Activated CD4-positive, alpha-beta T cell treated with anti-CD3 and anti-CD28 coated beads, Interleukin-10, Interleukin-2, amounts not matched to agents 100 ng/mL and 50 ng/mL, durations not matched to agents 16 hours and 8 hours (primary cell): ENCODE measurements around the gene PUS1.
"Not testable (repeated sequence)": the region's sequence is repeated elsewhere in the genome, so short reads cannot be mapped to it uniquely, and the experiment has no call there.

ENCODE experiments used
- DNase-seq: peaks from one replicate; pipeline ENCODE4 v3.0.0-alpha.2; 2020

PUS1 gene

DNA sequence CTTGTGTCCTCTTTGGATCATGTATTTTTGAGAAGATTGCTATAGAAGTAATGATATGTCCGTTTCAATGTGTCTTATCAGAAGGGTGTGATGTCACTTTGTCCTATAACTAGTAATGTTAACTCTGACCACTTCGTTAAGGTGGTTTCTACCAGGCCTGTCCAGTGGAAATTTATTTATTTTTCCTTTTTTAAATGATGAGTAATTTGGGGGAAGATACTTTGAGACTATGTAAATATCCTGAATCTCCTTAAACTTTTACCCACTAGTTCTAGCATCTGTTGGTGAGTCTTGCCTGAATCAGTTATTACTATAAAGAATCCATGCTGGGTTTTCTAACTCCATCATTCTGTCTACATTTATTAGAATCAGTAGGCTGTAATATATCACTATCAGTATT is 36.0 kb downstream of the PUS1 start:
- no peak for DNase-seq

DNA sequence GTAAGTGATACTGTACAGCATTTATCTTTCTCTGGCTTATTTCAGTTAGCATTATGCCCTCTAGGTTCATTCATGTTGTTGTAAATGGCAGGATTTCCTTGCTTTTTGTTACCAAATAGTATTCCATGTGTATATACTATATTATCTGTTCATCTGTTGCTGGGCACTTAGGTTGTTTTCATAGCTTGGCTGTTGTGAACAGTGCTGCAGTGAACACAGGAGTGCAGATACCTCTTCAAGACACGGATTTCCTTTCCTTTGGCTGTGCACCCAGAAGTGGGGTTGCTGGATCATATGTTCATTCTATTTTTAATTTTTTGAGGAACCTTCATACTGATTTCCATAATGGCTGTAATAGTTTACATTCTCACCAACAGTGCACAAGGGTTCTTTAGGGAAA is 42.1 kb downstream of the PUS1 start:
- no peak for DNase-seq

DNA sequence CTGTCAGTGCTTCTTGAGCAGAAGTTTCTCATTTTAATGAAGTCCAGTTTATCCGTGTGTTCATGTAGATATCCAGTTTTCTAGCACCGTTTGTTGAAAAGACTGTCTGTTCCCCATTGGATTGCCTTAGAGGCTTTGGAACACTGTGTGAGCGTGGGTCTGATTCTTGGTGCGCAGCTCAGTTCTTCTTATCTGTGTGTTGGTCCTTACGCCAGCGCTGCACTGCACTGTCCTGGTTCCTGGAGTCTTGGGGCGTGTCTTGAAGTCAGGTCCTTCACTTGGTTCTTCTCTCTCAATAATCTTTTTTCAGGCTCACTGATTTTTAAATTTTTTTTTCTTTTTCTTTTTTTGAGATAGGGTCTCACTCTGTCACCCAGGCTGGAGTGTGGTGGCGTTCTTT is 46.2 kb downstream of the PUS1 start:
- DNase-seq: no peak

- no peak for DNase-seq
Observed at GRCh38 chr12:131979606-131980005, 50.5 kb downstream of the PUS1 start.

DNA sequence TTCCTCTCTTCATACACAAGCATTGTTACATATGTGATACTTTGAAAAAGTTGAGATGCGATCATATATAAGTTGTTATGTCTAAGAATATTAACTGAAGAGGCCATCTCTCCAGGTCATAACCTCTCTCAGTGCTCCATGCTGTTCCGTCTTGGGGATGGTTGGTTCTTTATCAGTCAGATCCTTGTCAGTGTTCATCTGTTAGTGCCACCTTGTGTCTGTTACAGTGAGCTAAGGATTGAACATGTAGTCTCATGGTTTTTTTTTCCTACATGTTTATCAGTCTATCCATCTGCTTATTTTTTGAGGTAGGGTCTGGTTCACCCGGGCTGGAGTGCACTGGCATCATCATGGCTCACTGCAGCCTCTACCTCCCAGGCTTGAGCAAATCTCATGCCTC is 51.2 kb downstream of the PUS1 start:
- DNase-seq: no peak

DNA sequence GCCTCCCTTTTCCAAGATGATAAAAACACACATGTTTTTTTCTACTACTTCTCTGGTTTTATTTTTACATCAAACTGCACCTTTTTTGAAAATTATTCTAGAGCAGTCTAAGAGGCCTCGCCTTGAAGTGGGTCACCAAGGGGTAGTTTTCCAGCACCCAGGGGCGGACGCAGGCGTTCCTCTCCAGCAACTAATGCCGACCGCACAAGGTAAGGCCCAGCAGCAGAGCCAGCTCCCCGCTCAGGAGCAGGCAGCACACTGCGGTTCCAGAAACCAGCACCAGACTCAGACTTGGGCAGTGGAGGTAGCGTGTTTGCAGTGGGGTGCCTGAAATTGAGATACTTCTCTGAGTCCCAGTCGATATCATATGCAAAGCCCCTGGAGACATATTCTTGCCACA is 52.3 kb downstream of the PUS1 start:
- no peak for DNase-seq

DNA sequence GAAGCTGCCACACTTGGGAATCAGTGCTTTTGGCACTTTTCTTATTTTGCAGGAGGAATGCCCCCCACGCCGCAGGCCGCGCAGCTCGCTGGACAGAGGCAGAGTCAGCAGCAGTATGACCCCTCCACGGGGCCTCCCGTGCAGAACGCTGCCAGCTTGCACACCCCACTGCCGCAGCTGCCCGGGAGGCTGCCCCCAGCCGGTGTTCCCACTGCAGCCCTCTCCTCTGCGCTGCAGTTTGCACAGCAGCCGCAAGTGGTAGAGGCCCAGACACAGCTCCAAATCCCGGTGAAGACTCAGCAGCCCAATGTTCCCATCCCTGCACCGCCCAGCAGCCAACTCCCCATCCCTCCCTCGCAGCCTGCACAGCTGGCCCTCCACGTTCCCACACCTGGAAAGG is 53.0 kb downstream of the PUS1 start:
- DNase-seq: no peak

DNA sequence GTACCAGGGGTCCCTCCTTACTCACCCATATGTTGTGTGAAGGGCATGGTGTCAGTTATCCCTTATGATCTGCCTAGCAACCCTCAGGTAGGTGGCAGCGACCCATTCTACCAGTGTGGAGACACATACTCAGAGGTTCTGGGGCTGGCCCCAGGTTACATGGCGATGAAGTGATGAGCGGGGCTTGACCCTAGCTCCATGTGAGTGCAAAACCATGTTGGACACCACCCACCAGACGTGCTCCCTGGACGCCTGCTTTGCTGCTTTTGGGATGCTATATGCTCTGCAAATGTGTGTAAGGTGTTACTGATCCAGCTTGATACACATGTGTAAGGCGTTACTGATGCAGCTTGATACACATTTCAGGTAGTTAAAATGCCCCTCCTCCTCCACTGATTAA is 54.0 kb downstream of the PUS1 start:
- no peak for DNase-seq

GRCh38 chr12:131983554-131983953 is 54.5 kb downstream of the PUS1 start:
- no peak for DNase-seq

DNA sequence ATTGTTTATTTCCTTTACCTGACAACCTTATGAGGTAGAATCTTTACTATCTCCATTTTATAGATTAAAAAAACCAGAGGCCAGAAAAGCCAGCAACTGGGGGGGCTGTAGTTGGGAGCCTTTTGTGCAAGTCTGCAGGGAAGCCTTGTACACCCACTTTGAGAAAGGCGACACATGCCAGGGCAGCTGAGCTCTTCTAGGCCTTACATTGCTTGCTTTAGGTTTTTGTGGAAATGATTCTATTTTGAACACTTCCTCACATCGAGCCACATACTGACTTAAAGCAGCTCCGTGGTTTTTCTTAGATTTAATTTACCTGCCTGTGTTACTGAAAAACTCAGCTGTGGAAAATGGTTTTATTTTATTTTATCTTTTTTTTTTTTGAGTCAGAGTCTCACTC is 55.3 kb downstream of the PUS1 start:
- no peak for DNase-seq

GRCh38 chr12:131985510-131985875 is 56.4 kb downstream of the PUS1 start:
- DNase-seq: not testable (repeated sequence)

DNA sequence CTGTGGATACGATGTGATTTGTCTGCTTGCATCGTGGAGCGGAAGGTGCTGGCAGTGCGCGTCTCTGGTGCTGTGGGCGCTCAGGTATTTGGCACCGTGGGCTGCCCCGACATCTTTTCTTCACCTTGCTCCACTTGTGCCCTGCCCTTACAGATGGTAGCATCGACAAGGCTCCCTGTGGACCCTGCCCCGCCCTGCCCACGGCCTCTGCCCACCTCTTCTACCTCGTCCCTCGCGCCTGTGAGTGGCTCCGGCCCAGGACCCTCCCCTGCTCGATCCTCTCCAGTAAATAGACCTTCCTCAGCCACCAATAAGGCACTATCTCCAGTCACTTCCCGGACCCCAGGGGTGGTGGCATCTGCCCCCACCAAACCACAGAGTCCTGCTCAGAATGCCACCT is 57.3 kb downstream of the PUS1 start:
- no peak for DNase-seq

- DNase-seq: no peak
Observed at GRCh38 chr12:131986910-131987309, 57.8 kb downstream of the PUS1 start.

DNA sequence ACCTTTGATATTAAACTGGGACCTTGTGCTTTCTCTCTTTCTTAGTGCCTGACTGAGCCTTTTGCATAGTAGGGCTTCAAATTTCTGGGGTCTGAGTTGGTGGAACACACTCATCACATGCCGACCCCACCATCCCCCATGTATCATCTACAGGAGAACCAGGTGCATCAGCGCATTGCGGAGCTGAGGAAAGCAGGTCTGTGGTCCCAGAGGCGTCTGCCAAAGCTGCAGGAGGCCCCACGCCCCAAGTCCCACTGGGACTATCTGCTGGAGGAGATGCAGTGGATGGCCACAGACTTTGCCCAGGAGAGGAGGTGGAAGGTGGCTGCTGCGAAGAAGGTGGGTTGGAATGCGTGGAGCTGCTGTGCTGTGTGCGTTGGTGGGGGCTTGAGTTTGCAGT is 58.5 kb downstream of the PUS1 start:
- DNase-seq: no peak

- DNase-seq: no peak
Observed at GRCh38 chr12:131988054-131988796, 59.1 kb downstream of the PUS1 start.

GRCh38 chr12:131989021-131989420 is 59.9 kb downstream of the PUS1 start:
- DNase-seq: no peak

- no peak for DNase-seq
Observed at GRCh38 chr12:131990066-131990979, 61.2 kb downstream of the PUS1 start.

- no peak for DNase-seq
Observed at GRCh38 chr12:131990980-131991305, 61.9 kb downstream of the PUS1 start.

GRCh38 chr12:131991816-131992430 is 62.8 kb downstream of the PUS1 start:
- no peak for DNase-seq

DNA sequence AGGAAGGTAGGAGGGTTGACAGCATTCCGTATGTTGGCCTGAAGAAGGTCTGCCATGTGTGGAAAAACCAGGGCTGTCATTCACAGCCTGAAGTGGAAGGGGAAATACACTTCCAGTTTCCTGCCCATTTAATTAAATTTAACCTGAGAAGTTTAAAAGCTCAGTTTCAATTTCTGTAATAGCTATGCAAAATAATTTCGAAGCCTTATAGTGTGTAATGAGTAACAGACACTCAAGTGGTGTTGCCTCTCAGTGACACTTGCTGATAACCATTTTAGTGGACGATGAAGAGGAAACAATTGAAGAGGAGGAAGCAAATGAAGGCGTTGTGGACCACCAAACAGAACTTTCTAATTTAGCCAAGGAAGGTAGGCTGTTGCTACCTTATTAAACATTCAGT is 65.5 kb downstream of the PUS1 start:
- DNase-seq: no peak
